ENCODE data around the gene ACSM2B. TPM values are rescaled to one million over a fixed set of nuclear protein-coding genes. Genes with fewer than 3 reads are reported as not detected.
"Not testable (repeated sequence)": the region's sequence is repeated elsewhere in the genome, so short reads cannot be mapped to it uniquely, and the experiment has no call there.

Gene ACSM2B
- total RNA-seq (2021; ENCODE audit: unreplicated experiment) (not detected), Bru-seq, nascent RNA (not detected), BruChase-seq, experiment 1, labeled RNA remaining after a 6-hour chase (not detected), BruChase-seq, experiment 2, labeled RNA remaining after a 2-hour chase (not detected)
- not detected in 2 replicates for polyA plus RNA-seq (2012)
- long read RNA-seq: 0 reads

- ATAC-seq; H3K36me3 ChIP-seq (ENCODE audit: control insufficient read depth in 1 of 2, insufficient read depth in 2 of 2, low read length in 2 of 2); H3K27me3 ChIP-seq (ENCODE audit: insufficient read depth, low read length); H3K4me3 ChIP-seq (replicated peaks in 1 of 2; ENCODE audit: low read depth in 1 of 2, low read length in 2 of 2); H3K4me1 ChIP-seq (ENCODE audit: control insufficient read depth in 1 of 2, insufficient read depth in 2 of 2, low read length in 2 of 2); intact Hi-C loops (cut with micrococcal nuclease); DNase-seq (ENCODE audit: low read depth, low spot score); POLR2A ChIA-PET; H3K9ac ChIP-seq (ENCODE audit: low read length); RAD21 ChIA-PET (ENCODE audit: low non-redundant PET in 1 of 2, low total read pairs in 2 of 2, uncharacterized antibody in 2 of 2, unreplicated experiment in 2 of 2); H3K27ac ChIP-seq (ENCODE audit: low read depth, low read length); H3K79me2 ChIP-seq (ENCODE audit: insufficient read depth, low read length); CTCF ChIA-PET; H3K9me3 ChIP-seq (ENCODE audit: control insufficient read depth in 1 of 2, insufficient read depth in 1 of 2, low read depth in 1 of 2, low read length in 2 of 2); BruUV-seq (replicated peaks); H2AFZ ChIP-seq (ENCODE audit: low read depth, low read length, poor library complexity, severe bottlenecking); H3K4me2 ChIP-seq (ENCODE audit: low read length); H4K20me1 ChIP-seq (ENCODE audit: insufficient read depth); H3K9me2 ChIP-seq (ENCODE audit: insufficient read depth): not testable (repeated sequence)
Observed at GRCh38 chr16:20576145-20576544, at the start of gene ACSM2B. Gene ACSM2B, minus strand, starts transcription at chr16:20576367. Its CDS starts 11,522 bp downstream, at chr16:20564845.

GRCh38 chr16:20624882-20625807 lies 49.0 kb upstream of the ACSM2B start:
- H3K79me2 ChIP-seq (ENCODE audit: insufficient read depth, low read length): no peaks in the 10 kb centered on the region
- peaks cover 3% of the 10 kb centered on the region; the same call in 1 of the 2 replicates for H3K27me3 ChIP-seq (ENCODE audit: insufficient read depth, low read length)
- H3K9me2 ChIP-seq (ENCODE audit: insufficient read depth): no peaks in the 10 kb centered on the region
- CTCF ChIA-PET: no interaction called here
- H2AFZ ChIP-seq (ENCODE audit: low read depth, low read length, poor library complexity, severe bottlenecking): no peak overlapping the region
- H3K4me2 ChIP-seq (ENCODE audit: low read length): no peak overlapping the region
- POLR2A ChIA-PET: no interaction called here
- H3K9me3 ChIP-seq (ENCODE audit: control insufficient read depth in 1 of 2, insufficient read depth in 1 of 2, low read depth in 1 of 2, low read length in 2 of 2): no peaks in the 10 kb centered on the region
- TF ChIP-seq SIN3A (IDR thresholded peaks at IDR 0.05; ENCODE audit: low read depth): no peak
- no peak for TF ChIP-seq SP1 (IDR thresholded peaks at IDR 0.05; ENCODE audit: low read depth)
- TF ChIP-seq FOSL1 (IDR thresholded peaks at IDR 0.05; ENCODE audit: low read depth): no peak
- TF ChIP-seq SRF (IDR thresholded peaks at IDR 0.05; ENCODE audit: low read depth): no peak
- TF ChIP-seq EZH2phosphoT487 (IDR thresholded peaks at IDR 0.05; ENCODE audit: borderline replicate concordance): no peak
- TF ChIP-seq, protein P1, sequence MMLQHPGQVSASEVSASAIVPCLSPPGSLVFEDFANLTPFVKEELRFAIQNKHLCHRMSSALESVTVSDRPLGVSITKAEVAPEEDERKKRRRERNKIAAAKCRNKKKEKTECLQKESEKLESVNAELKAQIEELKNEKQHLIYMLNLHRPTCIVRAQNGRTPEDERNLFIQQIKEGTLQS (IDR thresholded peaks at IDR 0.05): no peak
- no peak for TF ChIP-seq REST (IDR thresholded peaks at IDR 0.05; ENCODE audit: low read depth)
- TF ChIP-seq RAD21 (IDR thresholded peaks at IDR 0.05; ENCODE audit: low read depth): no peak
- no peak for TF ChIP-seq TCF7L2 (IDR thresholded peaks at IDR 0.05; ENCODE audit: borderline replicate concordance, extremely low read depth, insufficient read depth, insufficient read length)
- TF ChIP-seq CBX3 (IDR thresholded peaks at IDR 0.05; ENCODE audit: low read depth): no peak
- TF ChIP-seq, protein P2, sequence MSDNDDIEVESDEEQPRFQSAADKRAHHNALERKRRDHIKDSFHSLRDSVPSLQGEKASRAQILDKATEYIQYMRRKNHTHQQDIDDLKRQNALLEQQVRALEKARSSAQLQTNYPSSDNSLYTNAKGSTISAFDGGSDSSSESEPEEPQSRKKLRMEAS (IDR thresholded peaks at IDR 0.05): no peak
- TF ChIP-seq POLR2AphosphoS5 (IDR thresholded peaks at IDR 0.05; ENCODE audit: low read depth, low read length): no peak
- no peak overlapping the region for H3K4me3 ChIP-seq (replicated peaks in 1 of 2; ENCODE audit: low read depth in 1 of 2, low read length in 2 of 2)
- RAD21 ChIA-PET (ENCODE audit: low non-redundant PET in 1 of 2, low total read pairs in 2 of 2, uncharacterized antibody in 2 of 2, unreplicated experiment in 2 of 2): no interaction called here
- H4K20me1 ChIP-seq (ENCODE audit: insufficient read depth): no peaks in the 10 kb centered on the region
- intact Hi-C loops (cut with micrococcal nuclease): no loop called here
- ATAC-seq (no peak; the same call in 1 of the 2 replicates), DNase-seq (ENCODE audit: low read depth, low spot score) (no peak)
- H3K4me1 ChIP-seq (ENCODE audit: control insufficient read depth in 1 of 2, insufficient read depth in 2 of 2, low read length in 2 of 2): no peaks in the 10 kb centered on the region
- H3K36me3 ChIP-seq (ENCODE audit: control insufficient read depth in 1 of 2, insufficient read depth in 2 of 2, low read length in 2 of 2): no peaks in the 10 kb centered on the region
- no peak overlapping the region for H3K9ac ChIP-seq (ENCODE audit: low read length)
- no TSS peak for BruUV-seq (replicated peaks)
- no peak overlapping the region for H3K27ac ChIP-seq (ENCODE audit: low read depth, low read length)
